ENCODE results near the gene FZD7. TPM values are rescaled to one million over a fixed set of nuclear protein-coding genes. Genes with fewer than 3 reads are reported as not detected.

The FZD7 gene
- total and polyA plus RNA-seq, 10 donors: 0.87 to 4.4 (median 1.9) TPM

- peak in 1 of 11 experiments; percentile 12 for TF ChIP-seq CTCF (IDR thresholded peaks at IDR 0.05 in 8 of 11, conservative IDR thresholded peaks at IDR 0.05 in 3 of 11)
- no peak for TF ChIP-seq POLR2A (IDR thresholded peaks at IDR 0.05)
- WGBS, 5 donors: 87 to 93% (median 87%) methylated on average over 3 of the region's 3 CpGs
These were observed 26.6 kb downstream of the FZD7 start for GRCh38 chr2:202060218-202060617.

GRCh38 chr2:202061695-202062094 is 28.0 kb downstream of the FZD7 start:
- Histone ChIP-seq H3K9me3 (no peaks in the 10 kb centered on the region), H3K27me3 (replicated peaks in 1 of 7) (peaks cover 0 to 10% (median 0%) of the 10 kb centered on the region in 7 donors), H3K4me1 (no peaks in the 10 kb centered on the region), H3K4me3 (no peak overlapping the region), H3K27ac (no peak overlapping the region), H3K36me3 (no peaks in the 10 kb centered on the region)
- TF ChIP-seq CTCF (IDR thresholded peaks at IDR 0.05 in 8 of 11, conservative IDR thresholded peaks at IDR 0.05 in 3 of 11) (no peak), POLR2AphosphoS5 (IDR thresholded peaks at IDR 0.05) (no peak), POLR2A (IDR thresholded peaks at IDR 0.05) (no peak)
- intact Hi-C loops (cut with DNase I; ENCODE audit: low total_unique reads): no loop called here
- 87 to 98% (median 95%) methylated on average over 2 of the region's 2 CpGs for WGBS, 5 donors
- no peak for DNase-seq

More at GRCh38 chr2:202060218-202060617, 26.6 kb downstream of the FZD7 start:
- DNase-seq: no peak
- no peaks in the 10 kb centered on the region for H3K36me3 ChIP-seq
- no peak overlapping the region for H3K27ac ChIP-seq
- no peak overlapping the region for H3K4me3 ChIP-seq
- intact Hi-C loops (cut with DNase I; ENCODE audit: low total_unique reads): no loop called here
- H3K27me3 ChIP-seq (replicated peaks in 1 of 7): peaks cover 0 to 23% (median 3%) of the 10 kb centered on the region in 7 donors
- no peaks in the 10 kb centered on the region for H3K4me1 ChIP-seq
- no peaks in the 10 kb centered on the region for H3K9me3 ChIP-seq

DNA sequence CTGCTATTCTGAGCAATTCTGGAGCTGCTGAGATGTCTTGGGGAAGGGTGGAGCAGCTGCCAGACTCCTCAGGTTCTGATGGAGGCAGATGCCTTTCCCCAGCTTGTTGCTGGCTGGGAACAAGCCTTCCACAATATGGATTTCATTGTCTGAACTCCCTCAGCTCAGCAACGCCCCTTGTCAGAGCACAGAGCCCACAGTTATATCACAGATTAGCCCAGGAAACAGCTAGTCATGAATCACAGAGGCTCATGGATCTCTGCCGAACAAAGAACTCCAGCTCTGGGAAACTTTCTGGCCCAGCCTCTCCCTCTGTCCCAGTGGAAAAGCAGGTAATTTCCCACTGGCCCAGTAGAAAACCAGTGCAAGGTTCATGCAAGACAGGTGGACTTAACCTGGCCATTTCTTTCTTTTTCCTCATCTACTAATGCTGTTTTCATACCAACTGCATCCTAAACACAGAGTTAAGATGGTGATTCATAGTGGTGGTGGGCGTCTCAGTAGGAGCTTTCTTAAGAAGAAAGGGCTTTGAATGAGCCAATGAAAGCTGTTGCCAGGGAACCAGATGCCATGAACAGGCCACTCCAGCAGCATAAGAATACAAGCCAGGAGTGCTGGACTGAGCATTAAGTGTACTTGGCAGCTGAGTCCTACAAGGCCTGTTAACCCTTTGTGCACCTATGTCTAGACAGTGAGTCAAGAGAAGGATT is 30.7 kb downstream of the FZD7 start:
- intact Hi-C loops (cut with DNase I; ENCODE audit: low total_unique reads): no loop called here
- no peak for DNase-seq
- Histone ChIP-seq H3K4me1 (no peaks in the 10 kb centered on the region), H3K27me3 (replicated peaks in 1 of 7) (no peaks in the 10 kb centered on the region), H3K36me3 (no peaks in the 10 kb centered on the region), H3K4me3 (no peak overlapping the region), H3K9me3 (no peaks in the 10 kb centered on the region), H3K27ac (no peak overlapping the region)
- no peak for TF ChIP-seq POLR2A (IDR thresholded peaks at IDR 0.05)
- TF ChIP-seq CTCF (IDR thresholded peaks at IDR 0.05 in 8 of 11, conservative IDR thresholded peaks at IDR 0.05 in 3 of 11): no peak
- no peak for TF ChIP-seq POLR2AphosphoS5 (IDR thresholded peaks at IDR 0.05)
- WGBS, 5 donors: 51 to 74% (median 56%) methylated on average over 3 of the region's 3 CpGs

DNA sequence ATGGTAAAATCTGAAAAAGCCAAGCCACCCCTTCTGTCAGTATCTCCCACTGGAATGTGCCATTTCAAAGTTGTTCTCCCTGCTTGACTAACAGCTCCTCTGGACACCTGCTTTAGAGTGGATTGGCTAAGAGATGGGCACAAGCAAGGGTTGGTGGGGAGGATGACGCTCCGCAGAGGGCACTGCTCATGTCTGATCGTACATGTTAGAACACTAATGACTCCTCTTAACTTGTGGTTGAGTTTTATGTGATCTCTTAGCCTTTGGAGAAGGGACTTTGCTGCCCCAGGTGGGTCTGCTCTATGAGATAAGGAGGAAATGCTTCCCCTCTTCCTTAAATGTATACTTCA is 31.2 kb downstream of the FZD7 start:
- no peak for TF ChIP-seq POLR2A (IDR thresholded peaks at IDR 0.05)
- TF ChIP-seq POLR2AphosphoS5 (IDR thresholded peaks at IDR 0.05): no peak
- TF ChIP-seq CTCF (IDR thresholded peaks at IDR 0.05 in 8 of 11, conservative IDR thresholded peaks at IDR 0.05 in 3 of 11): no peak
- intact Hi-C loops (cut with DNase I; ENCODE audit: low total_unique reads): no loop called here
- 87 to 94% (median 89%) methylated on average over 3 of the region's 3 CpGs for WGBS, 5 donors
- H3K4me1 ChIP-seq: no peaks in the 10 kb centered on the region
- H3K27me3 ChIP-seq (replicated peaks in 1 of 7): no peaks in the 10 kb centered on the region
- no peaks in the 10 kb centered on the region for H3K9me3 ChIP-seq
- DNase-seq: no peak
- no peaks in the 10 kb centered on the region for H3K36me3 ChIP-seq
- H3K27ac ChIP-seq: no peak overlapping the region
- no peak overlapping the region for H3K4me3 ChIP-seq
